ENCODE data around the gene TRAPPC14. TPM values are rescaled to one million over a fixed set of nuclear protein-coding genes. Genes with fewer than 3 reads are reported as not detected.

TRAPPC14 gene
- total and polyA plus RNA-seq, 2 experiments from 2014 or later, result 5.8 to 7.0 TPM

DNA sequence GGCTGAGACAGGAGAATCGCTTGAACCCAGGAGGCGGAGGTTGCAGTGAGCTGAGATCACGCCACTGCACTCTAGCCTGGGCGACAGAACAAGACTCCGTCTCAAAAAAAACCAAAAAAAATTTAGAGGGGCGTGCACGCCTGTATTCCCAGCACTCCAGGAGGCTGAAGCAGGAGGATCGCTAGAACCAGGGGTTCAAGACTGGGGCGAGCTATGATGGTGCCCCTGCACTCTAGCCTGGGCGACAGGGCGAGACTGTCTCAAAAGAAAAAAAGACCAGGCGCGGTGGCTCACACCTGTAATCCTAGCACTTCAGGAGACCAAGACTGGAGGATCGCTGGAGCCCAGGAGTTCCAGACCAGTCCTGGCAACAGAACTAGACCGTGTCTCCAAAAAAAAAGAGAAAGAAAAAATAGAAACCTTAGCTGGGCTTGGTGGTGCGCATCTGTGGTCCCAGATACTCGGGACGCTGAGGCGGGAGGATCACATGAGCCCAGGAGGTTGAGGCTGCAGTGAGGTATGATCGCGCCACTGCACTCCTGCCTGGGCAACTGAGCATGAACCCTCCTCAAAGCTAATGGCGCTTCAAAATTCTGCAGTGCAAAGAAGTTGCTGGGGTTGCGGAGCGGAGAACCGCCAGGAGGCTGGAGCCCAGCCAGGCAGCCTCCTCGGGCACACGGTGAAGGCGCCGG lies 32.1 kb downstream of the TRAPPC14 start:
- Histone ChIP-seq H3K4me3 (peak overlapping the region; percentile 99), H3K36me3 (ENCODE audit: low read depth) (no peaks in the 10 kb centered on the region), H3K27ac (peak overlapping the region; percentile 97), H2AFZ (peak overlapping the region; percentile 95), H3K4me1 (ENCODE audit: insufficient read depth) (peaks cover 2% of the 10 kb centered on the region; the same call in 1 of the 2 replicates), H3K9me3 (ENCODE audit: low read depth) (no peaks in the 10 kb centered on the region), H3K27me3 (replicated peaks; ENCODE audit: insufficient read depth) (no peaks in the 10 kb centered on the region), H3K9ac (peak overlapping the region; percentile 94), H3K4me2 (ENCODE audit: unreplicated experiment) (peak overlapping the region; percentile 99), H3F3A (ENCODE audit: insufficient read depth) (peaks cover 4% of the 10 kb centered on the region; the same call in 1 of the 2 replicates), H3K79me2 (ENCODE audit: insufficient read depth) (peaks cover 22% of the 10 kb centered on the region), H3K9me2 (ENCODE audit: insufficient read depth) (no peaks in the 10 kb centered on the region), H4K20me1 (ENCODE audit: insufficient read depth) (no peaks in the 10 kb centered on the region)
- TF ChIP-seq EZH2 (IDR thresholded peaks at IDR 0.05; ENCODE audit: insufficient read depth, poor library complexity, severe bottlenecking), result no peak
- no peak for TF ChIP-seq EZH2phosphoT487 (IDR thresholded peaks at IDR 0.05; ENCODE audit: insufficient read depth, low read depth)
- in situ Hi-C loops (cut with MboI), result no loop called here
- 5 to 6% methylated on average over 29 of the region's 29 CpGs for WGBS, 2 experiments (ENCODE audit: low coverage in 1 of 2, low lambda C conversion rate in 2 of 2, missing lambda C conversion rate in 2 of 2)
- DNase-seq, result peak; percentile 12

DNA sequence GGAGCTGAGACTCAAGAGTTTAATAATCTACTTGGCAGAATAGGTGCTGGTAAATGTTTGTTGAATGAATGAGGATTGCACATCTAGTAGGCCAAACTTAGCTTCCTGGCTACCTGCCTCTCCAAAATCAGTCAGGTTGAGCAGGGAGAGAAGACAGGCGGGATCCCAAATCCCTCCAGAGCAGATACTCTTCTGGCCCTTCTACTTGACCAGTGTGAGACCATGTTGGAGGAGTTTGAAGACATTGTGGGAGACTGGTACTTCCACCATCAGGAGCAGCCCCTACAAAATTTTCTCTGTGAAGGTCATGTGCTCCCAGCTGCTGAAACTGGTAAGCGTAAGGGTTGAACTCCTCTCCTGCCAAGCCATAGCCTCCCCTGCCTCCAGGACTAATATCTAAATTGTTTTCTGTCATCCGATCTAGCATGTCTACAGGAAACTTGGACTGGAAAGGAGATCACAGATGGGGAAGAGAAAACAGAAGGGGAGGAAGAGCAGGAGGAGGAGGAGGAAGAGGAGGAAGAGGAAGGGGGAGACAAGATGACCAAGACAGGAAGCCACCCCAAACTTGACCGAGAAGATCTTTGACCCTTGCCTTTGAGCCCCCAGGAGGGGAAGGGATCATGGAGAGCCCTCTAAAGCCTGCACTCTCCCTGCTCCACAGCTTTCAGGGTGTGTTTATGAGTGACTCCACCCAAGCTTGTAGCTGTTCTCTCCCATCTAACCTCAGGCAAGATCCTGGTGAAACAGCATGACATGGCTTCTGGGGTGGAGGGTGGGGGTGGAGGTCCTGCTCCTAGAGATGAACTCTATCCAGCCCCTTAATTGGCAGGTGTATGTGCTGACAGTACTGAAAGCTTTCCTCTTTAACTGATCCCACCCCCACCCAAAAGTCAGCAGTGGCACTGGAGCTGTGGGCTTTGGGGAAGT lies 34.0 kb downstream of the TRAPPC14 start:
- H3K79me2 ChIP-seq (ENCODE audit: insufficient read depth), result peaks cover 31% of the 10 kb centered on the region
- no peaks in the 10 kb centered on the region for H3K27me3 ChIP-seq (replicated peaks; ENCODE audit: insufficient read depth)
- no peaks in the 10 kb centered on the region for H4K20me1 ChIP-seq (ENCODE audit: insufficient read depth)
- H3K36me3 ChIP-seq (ENCODE audit: low read depth), result no peaks in the 10 kb centered on the region
- H3K9me3 ChIP-seq (ENCODE audit: low read depth), result no peaks in the 10 kb centered on the region
- 91 to 95% methylated on average over 4 of the region's 4 CpGs for WGBS, 2 experiments (ENCODE audit: low coverage in 1 of 2, low lambda C conversion rate in 2 of 2, missing lambda C conversion rate in 2 of 2)
- in situ Hi-C loops (cut with MboI), result no loop called here
- H3K9ac ChIP-seq, result no peak overlapping the region
- peaks cover 8% of the 10 kb centered on the region for H3F3A ChIP-seq (ENCODE audit: insufficient read depth)
- no peaks in the 10 kb centered on the region for H3K9me2 ChIP-seq (ENCODE audit: insufficient read depth)
- no peak overlapping the region for H2AFZ ChIP-seq
- TF ChIP-seq EZH2phosphoT487 (IDR thresholded peaks at IDR 0.05; ENCODE audit: insufficient read depth, low read depth) (no peak), EZH2 (IDR thresholded peaks at IDR 0.05; ENCODE audit: insufficient read depth, poor library complexity, severe bottlenecking) (no peak)
- H3K27ac ChIP-seq, result no peak overlapping the region
- no peak for DNase-seq
- H3K4me1 ChIP-seq (ENCODE audit: insufficient read depth), result peaks cover 4% of the 10 kb centered on the region; the same call in 1 of the 2 replicates
- H3K4me3 ChIP-seq, result no peak overlapping the region
- no peak overlapping the region for H3K4me2 ChIP-seq (ENCODE audit: unreplicated experiment)

DNA sequence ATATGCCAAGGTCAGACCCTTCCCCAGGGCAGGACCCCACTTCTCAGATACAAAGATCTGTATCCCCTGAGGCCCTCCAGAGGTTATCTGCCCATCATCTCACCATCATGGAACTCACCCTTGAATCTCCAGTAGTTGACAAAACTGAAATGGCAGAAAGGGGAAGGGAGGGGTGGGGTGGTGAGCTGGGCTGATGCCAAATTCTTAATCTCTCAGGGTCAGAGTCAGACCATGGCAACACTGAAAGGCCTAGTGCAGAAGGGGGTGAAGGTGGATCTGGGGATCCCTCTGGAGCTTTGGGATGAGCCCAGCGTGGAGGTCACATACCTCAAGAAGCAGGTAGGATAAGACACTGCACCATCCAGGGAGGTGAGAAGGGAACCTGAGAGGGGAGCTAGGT lies 36.0 kb downstream of the TRAPPC14 start:
- H3K9me3 ChIP-seq (ENCODE audit: low read depth), result no peaks in the 10 kb centered on the region
- H3F3A ChIP-seq (ENCODE audit: insufficient read depth), result peaks cover 8% of the 10 kb centered on the region
- no peaks in the 10 kb centered on the region for H4K20me1 ChIP-seq (ENCODE audit: insufficient read depth)
- in situ Hi-C loops (cut with MboI), result no loop called here
- H3K9me2 ChIP-seq (ENCODE audit: insufficient read depth), result no peaks in the 10 kb centered on the region
- H3K4me1 ChIP-seq (ENCODE audit: insufficient read depth), result peaks cover 10% of the 10 kb centered on the region; the same call in 1 of the 2 replicates
- peaks cover 45% of the 10 kb centered on the region for H3K79me2 ChIP-seq (ENCODE audit: insufficient read depth)
- no peaks in the 10 kb centered on the region for H3K27me3 ChIP-seq (replicated peaks; ENCODE audit: insufficient read depth)
- no peak overlapping the region for H3K4me2 ChIP-seq (ENCODE audit: unreplicated experiment)
- no peak overlapping the region for H2AFZ ChIP-seq
- no peaks in the 10 kb centered on the region for H3K36me3 ChIP-seq (ENCODE audit: low read depth)
- TF ChIP-seq EZH2phosphoT487 (IDR thresholded peaks at IDR 0.05; ENCODE audit: insufficient read depth, low read depth) (no peak), EZH2 (IDR thresholded peaks at IDR 0.05; ENCODE audit: insufficient read depth, poor library complexity, severe bottlenecking) (no peak)
- whole genome bisulfite sequencing, 2 experiments (ENCODE audit: low coverage in 1 of 2, low lambda C conversion rate in 2 of 2, missing lambda C conversion rate in 2 of 2), result 92 to 100% methylated on average over 1 of the region's 1 CpG
- no peak overlapping the region for H3K27ac ChIP-seq
- H3K4me3 ChIP-seq, result no peak overlapping the region
- DNase-seq, result no peak
- no peak overlapping the region for H3K9ac ChIP-seq

DNA sequence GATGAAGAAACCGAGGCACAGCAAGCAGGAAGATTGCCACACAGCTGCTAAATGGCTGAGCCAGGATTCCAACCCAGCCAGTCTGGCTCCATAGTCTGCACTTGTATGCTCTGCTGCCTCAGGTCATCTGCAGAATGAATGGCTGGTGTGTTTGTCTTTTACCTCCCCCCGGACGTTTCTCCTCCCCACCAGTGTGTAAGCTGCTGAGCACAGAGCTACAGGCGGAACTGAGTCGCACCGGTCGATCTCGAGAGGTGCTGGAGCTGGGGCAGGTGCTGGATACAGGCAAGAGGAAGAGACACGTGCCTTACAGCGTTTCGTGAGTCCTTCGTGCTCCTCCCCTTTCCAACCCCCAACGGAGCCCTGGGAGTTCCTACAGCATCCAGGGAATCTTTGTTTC lies 36.5 kb downstream of the TRAPPC14 start:
- Histone ChIP-seq H3K79me2 (ENCODE audit: insufficient read depth) (peaks cover 45% of the 10 kb centered on the region), H3K27ac (no peak overlapping the region), H4K20me1 (ENCODE audit: insufficient read depth) (no peaks in the 10 kb centered on the region), H3K4me1 (ENCODE audit: insufficient read depth) (peaks cover 10% of the 10 kb centered on the region; the same call in 1 of the 2 replicates), H3F3A (ENCODE audit: insufficient read depth) (peaks cover 8% of the 10 kb centered on the region), H3K4me2 (ENCODE audit: unreplicated experiment) (no peak overlapping the region), H3K9ac (no peak overlapping the region), H3K9me3 (ENCODE audit: low read depth) (no peaks in the 10 kb centered on the region), H3K9me2 (ENCODE audit: insufficient read depth) (no peaks in the 10 kb centered on the region), H2AFZ (no peak overlapping the region), H3K4me3 (no peak overlapping the region), H3K27me3 (replicated peaks; ENCODE audit: insufficient read depth) (no peaks in the 10 kb centered on the region), H3K36me3 (ENCODE audit: low read depth) (no peaks in the 10 kb centered on the region)
- DNase-seq, result no peak
- 82 to 85% methylated on average over 13 of the region's 13 CpGs for WGBS, 2 experiments (ENCODE audit: low coverage in 1 of 2, low lambda C conversion rate in 2 of 2, missing lambda C conversion rate in 2 of 2)
- in situ Hi-C loops (cut with MboI), result no loop called here
- TF ChIP-seq EZH2phosphoT487 (IDR thresholded peaks at IDR 0.05; ENCODE audit: insufficient read depth, low read depth) (no peak), EZH2 (IDR thresholded peaks at IDR 0.05; ENCODE audit: insufficient read depth, poor library complexity, severe bottlenecking) (no peak)

Measured in GM23248 (cell line).